GM19452 (cell line): ENCODE results near the gene INTS6L.
"Not testable (repeated sequence)": the region's sequence is repeated elsewhere in the genome, so short reads cannot be mapped to it uniquely, and the experiment has no call there.

Experiments used
- ATAC-seq: cut with Tn5 transposase; IDR thresholded peaks from one replicate; pipeline ENCODE4 v1.9.1; 2021; ENCODE audit not compliant: unreplicated experiment

INTS6L gene

GRCh38 chrX:135595543-135595942 lies 75.1 kb downstream of the INTS6L start:
- no peak for ATAC-seq

DNA sequence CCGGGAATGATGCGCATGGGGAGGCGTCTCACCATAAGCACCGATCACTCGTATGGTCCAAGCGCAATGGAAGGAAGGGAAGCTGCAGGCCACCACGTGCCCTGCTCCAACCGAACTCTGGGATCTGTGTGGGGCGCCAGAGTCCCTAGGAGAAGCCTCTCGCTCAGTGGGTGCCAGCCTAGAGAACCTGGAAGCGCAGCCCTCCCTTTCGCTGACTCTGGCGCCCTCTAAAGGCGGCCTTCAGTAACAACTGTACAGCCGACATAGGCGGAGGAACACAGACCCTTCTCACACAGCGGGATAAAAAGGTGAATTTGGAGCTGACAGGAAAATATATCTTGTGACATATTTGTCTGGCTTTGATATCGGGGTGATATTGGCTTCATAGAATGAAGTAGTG lies 76.0 kb downstream of the INTS6L start:
- no peak for ATAC-seq

- ATAC-seq = no peak
Measured at GRCh38 chrX:135605906-135606305, 85.4 kb downstream of the INTS6L start.

GRCh38 chrX:135624408-135625204 lies 104.1 kb downstream of the INTS6L start:
- not testable (repeated sequence) for ATAC-seq

- no peak for ATAC-seq
Measured at GRCh38 chrX:135625995-135626394, 105.5 kb downstream of the INTS6L start.

DNA sequence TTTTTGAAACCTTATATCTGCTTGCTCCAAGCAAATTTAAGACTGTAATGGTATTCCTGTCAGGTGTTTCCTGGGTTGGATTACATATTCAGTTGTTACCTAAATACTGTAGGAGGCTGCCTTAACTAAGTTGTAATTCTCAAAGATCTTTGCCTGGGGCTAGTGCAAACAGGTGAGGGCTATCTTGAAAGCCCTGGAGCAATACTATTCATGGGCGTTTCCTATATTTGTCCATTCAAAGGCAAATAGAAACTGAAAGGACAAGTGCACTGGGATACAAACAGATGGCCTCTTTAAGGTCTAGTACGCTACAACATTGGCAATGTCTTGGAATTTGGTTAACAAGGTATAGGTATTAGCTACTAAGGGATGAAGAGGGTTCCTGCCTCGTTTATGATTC lies 108.9 kb downstream of the INTS6L start:
- no peak for ATAC-seq
